Uterus (tissue), 4 donors: ENCODE results near the gene DDX39A. TPM values are rescaled to one million over a fixed set of nuclear protein-coding genes. Genes with fewer than 3 reads are reported as not detected.

ENCODE experiments used
- DNase-seq, 2 donors: peaks; one replicate each; pipeline ENCODE4 v3.0.0-alpha.2; 2019 to 2020
- H3K27ac ChIP-seq, 2 donors: fragments of 200-600 bp; sonication (generic); 1 replicate in 1 of 2; 2 replicates in 1 of 2; pipeline ENCODE4 v1.5.1; 2016 to 2018
- H3K27me3 ChIP-seq, 2 donors: fragments of 200-600 bp; sonication (generic); one replicate each; pipeline ENCODE4 v1.5.1; 2018 to 2019; ENCODE audit warnings: control low read depth in 1 of 2
- H3K36me3 ChIP-seq, 2 donors: fragments of 200-600 bp; sonication (generic); one replicate each; pipeline ENCODE4 v1.5.1; 2019; ENCODE audit warnings: control low read depth in 1 of 2
- H3K4me1 ChIP-seq, 2 donors: fragments of 200-600 bp; sonication (generic); one replicate each; pipeline ENCODE4 v1.5.1; 2018 to 2019; ENCODE audit warnings: control low read depth in 1 of 2
- H3K4me3 ChIP-seq, 2 donors: fragments of 200-600 bp; sonication (generic); 1 replicate in 1 of 2; 2 replicates in 1 of 2; pipeline ENCODE4 v1.5.1; 2018 to 2019; ENCODE audit warnings: mild to moderate bottlenecking in 1 of 2
- H3K9me3 ChIP-seq, 2 donors: fragments of 200-600 bp; sonication (generic); one replicate each; pipeline ENCODE4 v1.5.1; 2019; ENCODE audit warnings: control low read depth in 1 of 2
- POLR2A ChIP-seq, 2 donors: fragments of 450-650 bp; IDR thresholded peaks; one replicate each; pipeline ENCODE4 v1.6.1; 2016; ENCODE audit warnings: antibody characterized with exemption in 2 of 2, mild to moderate bottlenecking in 1 of 2, moderate library complexity in 1 of 2
- intact Hi-C: fragments of 100-400 bp; cut with DNase I; formaldehyde crosslinking; loops from one replicate; pipeline ENCODE4 v1.15.1; 2023; ENCODE audit warnings: low total_unique reads
- total RNA-seq, 4 donors: library from RNA; depleted of rRNA in 3 of 4; stranded (reverse); fragments of >200 nt in 3 of 4; gene quantifications; one replicate each; pipeline versions ENCODE4 v1.1.0 to v1.2.4, GENCODE V29; 2014 to 2023
- TF ChIP-seq, protein P1 (sequence below), 4 experiments: fragments of 200-600 bp in 2 of 4; fragments of 450-650 bp in 2 of 4; sonication (generic) in 2 of 4; IDR thresholded peaks; one replicate each; pipeline ENCODE4 v1.5.1; 2016 to 2019; ENCODE audit warnings: antibody characterized with exemption in 4 of 4, mild to moderate bottlenecking in 2 of 4, moderate library complexity in 1 of 4
- donor health status: DM: yes; HTN: yes; CAD: no.

The DDX39A gene
- total RNA-seq, 4 donors from 2014 or later: 41.3 to 91.2 (median 52.8) TPM

GRCh38 chr19:14361824-14362223, 57.3 kb downstream of the DDX39A start:
- peak in 1 of 2 donors; percentile 62 for DNase-seq
- TF ChIP-seq, protein P1, sequence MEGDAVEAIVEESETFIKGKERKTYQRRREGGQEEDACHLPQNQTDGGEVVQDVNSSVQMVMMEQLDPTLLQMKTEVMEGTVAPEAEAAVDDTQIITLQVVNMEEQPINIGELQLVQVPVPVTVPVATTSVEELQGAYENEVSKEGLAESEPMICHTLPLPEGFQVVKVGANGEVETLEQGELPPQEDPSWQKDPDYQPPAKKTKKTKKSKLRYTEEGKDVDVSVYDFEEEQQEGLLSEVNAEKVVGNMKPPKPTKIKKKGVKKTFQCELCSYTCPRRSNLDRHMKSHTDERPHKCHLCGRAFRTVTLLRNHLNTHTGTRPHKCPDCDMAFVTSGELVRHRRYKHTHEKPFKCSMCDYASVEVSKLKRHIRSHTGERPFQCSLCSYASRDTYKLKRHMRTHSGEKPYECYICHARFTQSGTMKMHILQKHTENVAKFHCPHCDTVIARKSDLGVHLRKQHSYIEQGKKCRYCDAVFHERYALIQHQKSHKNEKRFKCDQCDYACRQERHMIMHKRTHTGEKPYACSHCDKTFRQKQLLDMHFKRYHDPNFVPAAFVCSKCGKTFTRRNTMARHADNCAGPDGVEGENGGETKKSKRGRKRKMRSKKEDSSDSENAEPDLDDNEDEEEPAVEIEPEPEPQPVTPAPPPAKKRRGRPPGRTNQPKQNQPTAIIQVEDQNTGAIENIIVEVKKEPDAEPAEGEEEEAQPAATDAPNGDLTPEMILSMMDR (IDR thresholded peaks at IDR 0.05): peak in 3 of 4 experiments; percentile 14 to 36 (median 20)
- TF ChIP-seq POLR2A (IDR thresholded peaks at IDR 0.05): no peak
- Histone ChIP-seq H3K9me3 (no peaks in the 10 kb centered on the region), H3K4me1 (peaks cover 0 to 5% of the 10 kb centered on the region in 2 donors), H3K27me3 (no peaks in the 10 kb centered on the region), H3K4me3 (no peak overlapping the region), H3K27ac (peak overlapping the region; percentile 88 to 93), H3K36me3 (no peaks in the 10 kb centered on the region)
- intact Hi-C loops: no loop called here

Other genes with a start within 250 kb of the DDX39A start
- gene ADGRL1, start 213.2 kb downstream of the DDX39A start, total RNA-seq: 10 to 100 TPM in 2 of 4 donors, 1 to 10 TPM in 2; 2.4 to 64.0 (median 20.7) TPM
- gene ADGRE5, start 37.9 kb downstream of the DDX39A start, total RNA-seq: 100 to 1,000 TPM in 1 of 4 donors, 10 to 100 TPM in 3; 32.1 to 217 (median 57.7) TPM
- 100 to 1,000 TPM in 1 of 4 donors, 10 to 100 TPM in 3; 56.2 to 129 (median 82.4) TPM for gene PKN1, start 14.0 kb upstream of the DDX39A start, total RNA-seq
- 1 to 10 TPM in 1 of 4 donors, under 1 TPM in 1, not detected in 2; 0.30 to 1.2 TPM for gene PTGER1, start 56.0 kb upstream of the DDX39A start, total RNA-seq
- gene GIPC1, start 76.8 kb upstream of the DDX39A start, total RNA-seq: 10 to 100 TPM; 14.1 to 70.0 (median 36.3) TPM
- 10 to 100 TPM; 10.2 to 66.9 (median 40.6) TPM for gene DNAJB1, start 99.1 kb upstream of the DDX39A start, total RNA-seq
- 10 to 100 TPM in 3 of 4 donors, 1 to 10 TPM in 1; 4.6 to 68.2 (median 33.9) TPM for gene TECR, start 110.3 kb upstream of the DDX39A start, total RNA-seq
- gene NDUFB7, start 152.7 kb upstream of the DDX39A start, total RNA-seq: 100 to 1,000 TPM; 119 to 543 (median 221) TPM
- under 1 TPM in 1 of 4 donors, not detected in 3; 0.55 TPM for gene CLEC17A, start 163.7 kb upstream of the DDX39A start, total RNA-seq